Neural progenitor cell (in vitro differentiated cells): ENCODE results near the gene THAP4.

Experiments used
- CTCF ChIP-seq: fragments of 200-600 bp; sonication (generic); IDR thresholded peaks from 2 replicates; pipeline ENCODE4 v1.5.1; 2017; ENCODE audit warnings: antibody characterized with exemption, mild to moderate bottlenecking
- EZH2 ChIP-seq: fragments of 200-600 bp; sonication (generic); IDR thresholded peaks from 2 replicates; pipeline ENCODE4 v1.6.1; 2017; ENCODE audit warnings: antibody characterized with exemption, mild to moderate bottlenecking, moderate library complexity

- TF ChIP-seq EZH2, result peak; percentile 91
- TF ChIP-seq CTCF, result no peak
These were observed 95.2 kb downstream of the THAP4 start for GRCh38 chr2:241541564-241542277.
